LNCaP clone FGC (cell line): ENCODE measurements around the gene ITGA1.
"Not testable (repeated sequence)": the region's sequence is repeated elsewhere in the genome, so short reads cannot be mapped to it uniquely, and the experiment has no call there.

Experiments
- DNase-seq: peaks from one replicate; pipeline ENCODE4 v3.0.0-alpha.2; 2011; ENCODE audit warnings: low read depth
- H3K4me3 ChIP-seq: 2 replicates; pipeline ENCODE4 v1.5.1; 2011; ENCODE audit warnings: mild to moderate bottlenecking, low read depth, low read length, control low read depth
- CTCF ChIP-seq: IDR thresholded peaks from 2 replicates; pipeline ENCODE4 v1.5.1; 2012; ENCODE audit warnings: mild to moderate bottlenecking; ENCODE audit not compliant: control insufficient read depth, insufficient read depth; ENCODE audit errors: extremely low read depth

ITGA1 gene

GRCh38 chr5:52787600-52788504, at the start of gene ITGA1, which contains the start of gene PELO:
TSS of gene ITGA1 (plus strand) at chr5:52787916. CDS start at chr5:52788354, 438 bp downstream.
TSS of gene PELO (plus strand) at chr5:52787916. CDS start at chr5:52800395, 12,479 bp downstream.
- peak; percentile 18; the same call in 1 of the 2 replicates for TF ChIP-seq CTCF
- H3K4me3 ChIP-seq = peak within 1 kb of the TSS; percentile 50
- DNase-seq = no peak

- TF ChIP-seq CTCF = no peak
- DNase-seq = no peak
- no peak overlapping the region for H3K4me3 ChIP-seq
These were observed 49.6 kb upstream of the ITGA1 start for GRCh38 chr5:52738095-52738506.

- no peak for DNase-seq
- no peak for TF ChIP-seq CTCF
These were observed 47.7 kb upstream of the ITGA1 start for GRCh38 chr5:52740007-52740406.

GRCh38 chr5:52743012-52743411, 44.7 kb upstream of the ITGA1 start:
- no peak overlapping the region for H3K4me3 ChIP-seq
- no peak for TF ChIP-seq CTCF
- DNase-seq = no peak

More at GRCh38 chr5:52740007-52740406, 47.7 kb upstream of the ITGA1 start:
- no peak overlapping the region for H3K4me3 ChIP-seq

- no peak for TF ChIP-seq CTCF
- no peak overlapping the region for H3K4me3 ChIP-seq
- DNase-seq = no peak
These were observed 44.2 kb upstream of the ITGA1 start for GRCh38 chr5:52743529-52743928.

GRCh38 chr5:52743970-52744369, 43.7 kb upstream of the ITGA1 start:
- H3K4me3 ChIP-seq = no peak overlapping the region
- no peak for DNase-seq
- TF ChIP-seq CTCF = no peak

GRCh38 chr5:52744867-52745458, 42.8 kb upstream of the ITGA1 start:
- not testable (repeated sequence) for DNase-seq, H3K4me3 ChIP-seq
